Natural killer cell (primary cell): Measurements from ENCODE around the gene TRERF1. TPM values are rescaled to one million over a fixed set of nuclear protein-coding genes. Genes with fewer than 3 reads are reported as not detected.
A peak's percentile ranks its signal among the peaks of the same experiment; 100 is the strongest.

Source experiments
- ATAC-seq, 3 donors: fragments of 150-1000 bp in 2 of 3; fragments of 200-7000 bp in 1 of 3; cut with Tn5 transposase; 1 replicate in 1 of 3; 2 replicates in 2 of 3; pipeline ENCODE4 v1.10.0; 2021; ENCODE audit warnings: mild to moderate bottlenecking in 2 of 3, moderate library complexity in 2 of 3
- DNase-seq, 2 donors: peaks; one replicate each; pipeline versions ENCODE4 v3.0.0 to v3.0.0-alpha.2; 2013 to 2021; ENCODE audit warnings: mixed read lengths in 1 of 2
- H3K27ac ChIP-seq: one replicate; pipeline ENCODE4 v1.5.1; 2013; ENCODE audit warnings: mild to moderate bottlenecking, low read length
- H3K27me3 ChIP-seq: one replicate; pipeline ENCODE4 v1.6.1; 2013; ENCODE audit warnings: low read length; ENCODE audit not compliant: control insufficient read depth, insufficient read depth
- H3K36me3 ChIP-seq: one replicate; pipeline ENCODE4 v1.6.1; 2013; ENCODE audit warnings: low read length; ENCODE audit not compliant: control insufficient read depth, insufficient read depth
- H3K4me1 ChIP-seq: one replicate; pipeline ENCODE4 v1.6.1; 2013; ENCODE audit warnings: low read length; ENCODE audit not compliant: control insufficient read depth, insufficient read depth
- H3K4me3 ChIP-seq: one replicate; pipeline ENCODE4 v1.5.1; 2013; ENCODE audit warnings: low read length
- H3K9me3 ChIP-seq: one replicate; pipeline ENCODE4 v1.6.1; 2013; ENCODE audit warnings: low read length; ENCODE audit not compliant: control insufficient read depth, insufficient read depth
- H3K27ac Mint-ChIP-seq, 2 donors: one replicate each; pipeline ENCODE4 v1.8.0; 2022; ENCODE audit warnings: mild to moderate bottlenecking in 2 of 2, mixed read lengths in 2 of 2, moderate library complexity in 1 of 2
- H3K27me3 Mint-ChIP-seq, 2 donors: one replicate each; pipeline ENCODE4 v1.8.0; 2022; ENCODE audit warnings: low read depth in 2 of 2, mixed read lengths in 2 of 2
- H3K36me3 Mint-ChIP-seq: one replicate; pipeline ENCODE4 v1.8.0; 2022; ENCODE audit warnings: mixed read lengths
- H3K4me1 Mint-ChIP-seq, 2 donors: one replicate each; pipeline ENCODE4 v1.8.0; 2022; ENCODE audit warnings: mixed read lengths in 2 of 2
- H3K4me3 Mint-ChIP-seq: one replicate; pipeline ENCODE4 v1.8.0; 2022; ENCODE audit warnings: mild to moderate bottlenecking, moderate library complexity, mixed read lengths
- H3K9me3 Mint-ChIP-seq, 2 donors: one replicate each; pipeline ENCODE4 v1.8.0; 2022; ENCODE audit warnings: mixed read lengths in 2 of 2
- WGBS: methylation state at CpG from one replicate; pipeline ENCODE4 v1.1.7; 2013; ENCODE audit warnings: missing lambda C conversion rate; ENCODE audit not compliant: insufficient coverage; 5-methylcytosine and 5-hydroxymethylcytosine counted together
- intact Hi-C: fragments of 100-400 bp; cut with micrococcal nuclease; formaldehyde crosslinking; loops from one replicate; pipeline ENCODE4 v1.14.2; 2022
- total RNA-seq, 4 donors: library from RNA; stranded (reverse); fragments of 120-200 nt in 1 of 4; gene quantifications; one replicate each; pipeline versions ENCODE4 v1.2.3 to v1.2.4, GENCODE V29; 2013 to 2022
- TF ChIP-seq, protein P1 (sequence below): fragments of 200-600 bp; IDR thresholded peaks from one replicate; pipeline ENCODE4 v1.8.0; 2022; ENCODE audit warnings: antibody characterized with exemption

The TRERF1 gene
- total RNA-seq, 3 donors from 2014 or later (not counting 1 experiment from before 2014, with no cell fraction given) = 34.6 to 42.3 (median 38.6) TPM

DNA sequence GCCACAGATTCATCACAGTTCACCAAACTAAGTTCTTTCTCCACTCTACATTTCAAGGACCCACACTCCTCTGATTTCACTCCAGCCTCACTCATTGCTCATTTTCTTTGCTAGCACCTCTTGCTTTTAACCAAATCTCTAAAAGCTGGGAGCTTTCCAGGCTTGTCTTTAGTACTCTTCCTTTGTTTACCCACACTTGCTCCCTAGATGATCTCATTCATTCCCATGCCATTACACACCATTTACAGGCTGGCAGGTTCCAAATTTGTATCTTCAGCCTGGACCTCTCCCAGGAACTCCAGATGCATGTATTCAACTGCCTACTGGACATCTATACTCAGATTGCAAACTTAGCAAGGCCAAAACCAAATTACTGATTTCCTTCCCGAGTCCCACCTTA, 251.7 kb downstream of the TRERF1 start:
- Mint-ChIP-seq H3K27me3 (no peaks in the 10 kb centered on the region), H3K27ac (no peak overlapping the region), H3K36me3 (peaks cover under 1% of the 10 kb centered on the region), H3K9me3 (no peaks in the 10 kb centered on the region), H3K4me3 (no peak overlapping the region), H3K4me1 (no peaks in the 10 kb centered on the region)
- Histone ChIP-seq H3K4me1 (no peaks in the 10 kb centered on the region), H3K9me3 (no peaks in the 10 kb centered on the region), H3K4me3 (no peak overlapping the region), H3K27me3 (no peaks in the 10 kb centered on the region), H3K27ac (no peak overlapping the region), H3K36me3 (peaks cover 7% of the 10 kb centered on the region)
- DNase-seq (no peak), ATAC-seq (no peak)
- intact Hi-C loops = no loop called here
- TF ChIP-seq, protein P1, sequence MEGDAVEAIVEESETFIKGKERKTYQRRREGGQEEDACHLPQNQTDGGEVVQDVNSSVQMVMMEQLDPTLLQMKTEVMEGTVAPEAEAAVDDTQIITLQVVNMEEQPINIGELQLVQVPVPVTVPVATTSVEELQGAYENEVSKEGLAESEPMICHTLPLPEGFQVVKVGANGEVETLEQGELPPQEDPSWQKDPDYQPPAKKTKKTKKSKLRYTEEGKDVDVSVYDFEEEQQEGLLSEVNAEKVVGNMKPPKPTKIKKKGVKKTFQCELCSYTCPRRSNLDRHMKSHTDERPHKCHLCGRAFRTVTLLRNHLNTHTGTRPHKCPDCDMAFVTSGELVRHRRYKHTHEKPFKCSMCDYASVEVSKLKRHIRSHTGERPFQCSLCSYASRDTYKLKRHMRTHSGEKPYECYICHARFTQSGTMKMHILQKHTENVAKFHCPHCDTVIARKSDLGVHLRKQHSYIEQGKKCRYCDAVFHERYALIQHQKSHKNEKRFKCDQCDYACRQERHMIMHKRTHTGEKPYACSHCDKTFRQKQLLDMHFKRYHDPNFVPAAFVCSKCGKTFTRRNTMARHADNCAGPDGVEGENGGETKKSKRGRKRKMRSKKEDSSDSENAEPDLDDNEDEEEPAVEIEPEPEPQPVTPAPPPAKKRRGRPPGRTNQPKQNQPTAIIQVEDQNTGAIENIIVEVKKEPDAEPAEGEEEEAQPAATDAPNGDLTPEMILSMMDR = no peak
- 96% methylated on average over 1 of the region's 1 CpG for WGBS

- no peak for ATAC-seq
- Histone ChIP-seq H3K27me3 (no peaks in the 10 kb centered on the region), H3K36me3 (peaks cover 2% of the 10 kb centered on the region), H3K4me1 (no peaks in the 10 kb centered on the region), H3K9me3 (no peaks in the 10 kb centered on the region), H3K27ac (no peak overlapping the region), H3K4me3 (no peak overlapping the region)
- TF ChIP-seq, protein P1 = no peak
- WGBS = over 99% methylated on average over 5 of the region's 5 CpGs
- no peaks in the 10 kb centered on the region for H3K9me3 Mint-ChIP-seq
- no peaks in the 10 kb centered on the region for H3K4me1 Mint-ChIP-seq
- H3K4me3 Mint-ChIP-seq = no peak overlapping the region
- H3K36me3 Mint-ChIP-seq = no peaks in the 10 kb centered on the region
- no peak overlapping the region for H3K27ac Mint-ChIP-seq
- H3K27me3 Mint-ChIP-seq = no peaks in the 10 kb centered on the region
- DNase-seq = no peak
- intact Hi-C loops = no loop called here
These were observed 252.4 kb downstream of the TRERF1 start for GRCh38 chr6:42199106-42199981.

GRCh38 chr6:42197555-42198362, 254.0 kb downstream of the TRERF1 start:
- TF ChIP-seq, protein P1 = no peak
- H3K27ac Mint-ChIP-seq = no peak overlapping the region
- H3K36me3 Mint-ChIP-seq = no peaks in the 10 kb centered on the region
- no peak overlapping the region for H3K4me3 ChIP-seq
- no peaks in the 10 kb centered on the region for H3K9me3 Mint-ChIP-seq
- H3K27me3 Mint-ChIP-seq = no peaks in the 10 kb centered on the region
- no peak for ATAC-seq
- H3K4me1 Mint-ChIP-seq = no peaks in the 10 kb centered on the region
- no peak overlapping the region for H3K4me3 Mint-ChIP-seq
- H3K27ac ChIP-seq = no peak overlapping the region
- H3K9me3 ChIP-seq = no peaks in the 10 kb centered on the region
- H3K27me3 ChIP-seq = no peaks in the 10 kb centered on the region
- 85% methylated on average over 13 of the region's 13 CpGs for WGBS
- intact Hi-C loops = no loop called here
- peak in 1 of 2 donors; percentile 22 for DNase-seq
- no peaks in the 10 kb centered on the region for H3K36me3 ChIP-seq
- H3K4me1 ChIP-seq = no peaks in the 10 kb centered on the region
